ENCODE results near the gene BCL2L13. TPM values are rescaled to one million over a fixed set of nuclear protein-coding genes. Genes with fewer than 3 reads are reported as not detected.

BCL2L13 gene
- total RNA-seq, 2 experiments from 2014 or later = 23.5 to 24.9 TPM

DNA sequence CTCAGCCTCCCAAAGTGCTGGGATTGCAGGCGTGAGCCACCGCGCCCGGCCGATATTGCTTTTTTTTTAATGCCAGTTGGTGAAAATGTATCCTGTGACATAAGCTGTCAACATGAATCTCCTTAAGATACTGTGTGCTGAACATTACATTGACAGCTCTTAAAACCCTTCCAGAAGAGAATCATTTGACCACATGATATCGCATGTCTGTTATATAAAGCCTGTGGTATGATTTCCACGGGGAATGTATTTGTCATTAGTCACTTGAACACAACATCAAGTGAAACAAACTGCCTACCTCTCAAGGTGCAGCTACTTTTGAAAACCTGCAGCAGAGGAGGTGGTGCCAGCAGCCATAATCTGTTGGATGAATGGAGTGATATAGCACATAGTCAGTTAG is 67.0 kb downstream of the BCL2L13 start:
- no peak for DNase-seq
- Mint-ChIP-seq H3K27ac (no peak overlapping the region), H3K27me3 (no peaks in the 10 kb centered on the region), H3K4me3 (no peak overlapping the region), H3K9me3 (no peaks in the 10 kb centered on the region), H3K36me3 (ENCODE audit: low read depth) (peaks cover 8% of the 10 kb centered on the region), H3K4me1 (peaks cover 17% of the 10 kb centered on the region)
- ChIA-PET CTCF (interaction anchor here (0.6 to 0.7 kb wide), 2 partner anchors 36 to 136 kb away, joined by 3 to 4 read pairs; no protein-coding TSS in a partner anchor), POLR2A (no interaction called here)

DNA sequence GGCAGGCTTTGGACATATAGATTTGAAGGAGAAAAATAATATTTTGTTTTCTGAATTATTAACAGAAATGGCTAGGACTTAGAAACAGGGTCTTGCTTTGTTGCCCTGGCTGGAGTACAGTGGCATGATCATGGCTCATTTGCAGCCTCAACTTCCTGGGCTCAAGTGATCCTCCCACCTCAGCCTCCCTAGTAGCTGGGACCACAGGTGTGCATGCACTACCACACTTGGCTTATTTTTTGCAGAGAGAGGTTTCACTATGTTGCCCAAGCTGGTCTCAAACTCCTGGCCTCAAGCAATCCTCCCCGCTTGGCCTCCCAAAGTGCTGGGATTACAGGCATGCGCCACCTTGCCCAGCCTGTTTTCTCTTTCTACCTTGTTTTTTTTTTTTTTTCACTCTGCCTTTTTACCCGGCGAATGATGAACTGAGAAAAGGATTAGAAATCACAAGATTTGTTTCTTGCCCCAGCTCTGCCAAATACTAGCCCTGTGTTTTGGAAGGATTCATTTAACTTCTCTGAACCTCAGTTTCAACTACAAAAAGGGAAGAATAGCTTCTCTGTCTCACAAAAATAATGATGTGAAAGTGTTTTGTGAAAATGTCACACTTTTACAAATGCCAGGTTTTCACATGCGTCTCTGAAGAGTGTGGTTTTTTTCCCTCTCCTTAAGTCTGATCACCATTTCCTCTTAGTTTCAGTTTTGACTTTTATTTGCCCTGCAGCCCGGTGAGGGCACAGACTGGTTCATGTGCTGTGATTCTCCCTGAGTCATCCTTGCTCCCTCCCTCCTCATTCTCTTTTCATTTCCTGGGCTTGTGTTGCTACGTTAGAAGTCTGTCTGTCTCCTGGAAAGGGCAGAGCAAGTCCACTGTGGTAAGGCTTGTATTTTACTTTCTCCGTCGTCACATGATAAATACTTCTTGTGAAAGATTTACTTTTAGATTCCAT is 67.7 kb downstream of the BCL2L13 start:
- Mint-ChIP-seq H3K4me1 (peaks cover 17% of the 10 kb centered on the region), H3K9me3 (no peaks in the 10 kb centered on the region), H3K36me3 (ENCODE audit: low read depth) (peaks cover 8% of the 10 kb centered on the region), H3K27ac (peak overlapping the region; percentile 89), H3K4me3 (peak overlapping the region; percentile 59), H3K27me3 (no peaks in the 10 kb centered on the region)
- ChIA-PET CTCF (interaction anchor here (0.6 kb wide), 1 partner anchor 9 kb away, joined by 4 read pairs; no protein-coding TSS in a partner anchor), POLR2A (no interaction called here)
- DNase-seq = peak; percentile 61

DNA sequence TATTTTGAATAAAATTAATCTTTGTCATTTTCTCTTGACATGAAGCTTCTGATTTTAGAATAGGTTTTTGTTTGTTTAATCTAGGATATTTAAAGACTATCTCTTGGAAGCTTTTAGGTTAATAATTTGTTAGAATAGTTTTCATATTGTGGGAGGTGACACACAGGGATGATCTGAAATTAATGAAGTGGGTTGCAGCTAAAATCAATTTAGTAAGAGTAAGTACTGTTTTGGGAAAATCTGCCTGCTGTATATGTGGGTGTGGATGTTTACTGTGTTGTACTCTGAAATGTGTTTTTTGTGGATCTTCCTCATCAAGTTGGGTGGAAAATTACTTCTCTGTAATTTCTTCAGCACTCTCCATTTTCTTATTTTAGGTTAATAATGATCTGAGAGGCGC is 68.4 kb downstream of the BCL2L13 start:
- Mint-ChIP-seq H3K4me3 (no peak overlapping the region), H3K4me1 (peaks cover 17% of the 10 kb centered on the region), H3K27ac (no peak overlapping the region), H3K27me3 (no peaks in the 10 kb centered on the region), H3K9me3 (no peaks in the 10 kb centered on the region), H3K36me3 (ENCODE audit: low read depth) (peaks cover 8% of the 10 kb centered on the region)
- POLR2A ChIA-PET = no interaction called here
- no peak for DNase-seq
- CTCF ChIA-PET = interaction anchor here (0.6 kb wide), 1 partner anchor 10 kb away, joined by 4 read pairs; no protein-coding TSS in a partner anchor

DNA sequence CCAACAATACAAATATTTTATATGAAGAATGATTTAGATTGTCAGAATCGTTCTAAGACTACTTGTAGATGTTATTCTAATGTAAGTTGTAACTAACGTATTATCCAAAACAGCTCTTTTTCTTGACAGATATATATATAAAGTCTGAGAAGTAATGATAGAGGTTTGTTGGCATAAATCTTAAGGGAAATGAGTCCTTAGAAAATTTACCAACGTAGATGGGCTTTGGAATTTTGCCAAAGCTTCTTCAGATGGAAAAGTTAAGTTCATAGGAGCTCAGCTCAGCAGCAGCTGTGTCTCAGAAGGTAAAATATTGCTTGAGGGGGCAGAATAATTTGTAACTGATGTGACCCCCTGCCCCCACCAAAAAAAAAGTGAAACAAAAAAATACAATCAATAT is 69.0 kb downstream of the BCL2L13 start:
- ChIA-PET POLR2A (no interaction called here), CTCF (no interaction called here)
- Mint-ChIP-seq H3K36me3 (ENCODE audit: low read depth) (peaks cover 8% of the 10 kb centered on the region), H3K4me1 (peaks cover 17% of the 10 kb centered on the region), H3K27me3 (no peaks in the 10 kb centered on the region), H3K9me3 (no peaks in the 10 kb centered on the region), H3K4me3 (no peak overlapping the region), H3K27ac (no peak overlapping the region)
- DNase-seq = no peak

DNA sequence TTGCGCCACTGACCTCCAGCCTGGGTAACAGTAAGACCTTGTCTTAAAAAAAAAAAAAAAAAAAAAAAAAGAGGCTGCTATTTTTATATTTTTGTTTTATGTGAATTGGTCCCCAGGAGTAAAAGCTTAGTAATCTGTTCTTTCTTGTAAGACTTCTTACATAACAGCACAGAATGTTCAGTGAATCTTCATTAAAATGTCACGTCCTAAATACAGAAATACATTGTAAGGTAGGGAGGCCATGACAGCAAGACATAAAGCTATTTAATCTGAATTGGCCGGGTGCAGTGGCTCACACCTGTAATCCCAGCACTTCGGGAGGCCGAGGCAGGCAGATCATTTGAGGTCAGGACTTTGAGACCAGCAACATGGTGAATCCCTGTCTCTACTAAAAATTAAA is 71.5 kb downstream of the BCL2L13 start:
- DNase-seq = no peak
- Mint-ChIP-seq H3K36me3 (ENCODE audit: low read depth) (peaks cover 4% of the 10 kb centered on the region), H3K27ac (no peak overlapping the region), H3K4me1 (peaks cover 17% of the 10 kb centered on the region), H3K9me3 (no peaks in the 10 kb centered on the region), H3K4me3 (no peak overlapping the region), H3K27me3 (no peaks in the 10 kb centered on the region)
- ChIA-PET CTCF (interaction anchor here (0.6 to 1.1 kb wide), 2 partner anchors 12 to 1353 kb away, joined by 3 to 4 read pairs; no protein-coding TSS in a partner anchor), POLR2A (no interaction called here)

DNA sequence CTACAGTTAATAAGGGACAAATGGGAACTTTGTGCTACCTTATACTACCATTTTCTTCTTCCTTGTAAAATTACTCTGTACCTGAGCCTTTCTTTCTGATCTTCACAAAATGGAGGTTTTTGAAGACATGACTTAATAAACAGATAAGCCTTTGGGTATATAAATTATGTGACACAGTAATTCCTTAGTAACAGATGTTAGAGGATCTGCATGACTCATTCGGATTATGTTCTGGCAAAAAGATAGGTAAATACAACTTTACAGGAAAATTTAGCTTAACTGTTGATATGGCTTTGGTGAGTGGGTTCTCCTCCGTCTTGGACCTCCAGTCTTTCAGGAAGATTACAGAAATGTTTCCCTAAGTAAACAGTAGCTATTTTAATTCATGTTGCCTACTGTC is 73.9 kb downstream of the BCL2L13 start:
- CTCF ChIA-PET = no interaction called here
- no peaks in the 10 kb centered on the region for H3K9me3 Mint-ChIP-seq
- DNase-seq = no peak
- H3K27me3 Mint-ChIP-seq = no peaks in the 10 kb centered on the region
- H3K4me1 Mint-ChIP-seq = peaks cover 1% of the 10 kb centered on the region
- H3K4me3 Mint-ChIP-seq = no peak overlapping the region
- no peak overlapping the region for H3K27ac Mint-ChIP-seq
- peaks cover 2% of the 10 kb centered on the region for H3K36me3 Mint-ChIP-seq (ENCODE audit: low read depth)
- POLR2A ChIA-PET = no interaction called here

DNA sequence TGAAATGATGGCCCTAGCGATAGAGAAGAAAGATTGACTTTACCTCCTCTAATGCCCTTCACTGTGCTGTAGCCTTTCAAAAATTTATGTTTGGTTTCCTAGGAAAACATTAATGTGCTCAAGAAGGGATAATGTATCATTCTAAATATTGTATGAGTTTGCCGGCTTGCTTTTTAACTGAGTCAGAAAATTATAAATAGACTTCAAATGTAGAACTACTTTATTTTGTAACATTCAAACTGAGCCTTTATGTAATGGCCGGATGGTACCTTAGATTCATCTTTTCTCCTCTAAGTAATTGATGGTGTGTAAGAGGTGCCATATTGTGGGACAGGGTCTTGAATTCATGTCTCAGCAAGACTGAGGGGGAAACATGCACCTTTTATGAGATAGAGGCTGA is 78.0 kb downstream of the BCL2L13 start:
- CTCF ChIA-PET = no interaction called here
- Mint-ChIP-seq H3K4me1 (peaks cover 1% of the 10 kb centered on the region), H3K4me3 (no peak overlapping the region), H3K36me3 (ENCODE audit: low read depth) (no peaks in the 10 kb centered on the region), H3K9me3 (no peaks in the 10 kb centered on the region), H3K27me3 (no peaks in the 10 kb centered on the region), H3K27ac (no peak overlapping the region)
- no peak for DNase-seq
- POLR2A ChIA-PET = no interaction called here

DNA sequence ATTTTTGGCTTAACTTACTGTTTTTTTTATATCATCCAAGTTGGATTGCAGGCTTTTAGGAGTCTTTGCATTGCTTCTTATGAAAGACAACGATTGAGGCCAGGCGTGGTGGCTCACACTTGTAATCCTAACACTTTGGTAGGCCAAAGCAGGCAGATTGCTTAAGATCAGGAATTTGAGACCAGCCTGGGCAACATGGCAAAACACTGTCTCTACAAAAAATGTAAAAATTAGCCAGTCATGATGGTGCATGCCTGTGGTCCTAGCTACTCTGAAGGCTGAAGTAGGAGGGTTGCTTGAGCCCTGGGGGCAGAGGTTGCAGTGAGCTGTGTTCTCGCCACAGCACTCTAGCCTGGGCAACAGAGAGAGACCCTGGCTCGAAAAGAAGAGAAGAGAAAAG is 79.2 kb downstream of the BCL2L13 start:
- Mint-ChIP-seq H3K36me3 (ENCODE audit: low read depth) (no peaks in the 10 kb centered on the region), H3K4me1 (peaks cover 1% of the 10 kb centered on the region), H3K9me3 (no peaks in the 10 kb centered on the region), H3K4me3 (no peak overlapping the region), H3K27me3 (no peaks in the 10 kb centered on the region), H3K27ac (no peak overlapping the region)
- ChIA-PET POLR2A (no interaction called here), CTCF (no interaction called here)
- DNase-seq = no peak

DNA sequence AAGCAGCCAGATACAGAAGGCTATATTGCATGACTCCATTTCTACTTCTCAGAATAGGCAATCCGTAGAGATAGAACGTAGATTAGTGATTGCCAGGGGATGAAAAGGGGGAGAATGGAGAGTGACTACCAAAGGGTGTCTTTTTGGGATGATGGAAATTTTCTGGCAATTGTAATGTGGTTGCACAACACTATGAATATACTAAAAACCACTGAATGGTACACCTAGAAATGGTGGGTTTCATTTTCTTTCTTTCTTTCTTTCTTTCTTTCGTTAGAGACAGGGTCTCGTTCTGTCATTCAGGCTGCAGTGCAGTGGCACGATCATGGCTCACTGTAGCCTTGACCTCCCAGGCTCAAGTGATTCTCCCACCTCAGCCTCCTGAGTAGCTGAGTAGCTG is 81.4 kb downstream of the BCL2L13 start:
- Mint-ChIP-seq H3K27me3 (no peaks in the 10 kb centered on the region), H3K4me1 (peaks cover 1% of the 10 kb centered on the region)

DNA sequence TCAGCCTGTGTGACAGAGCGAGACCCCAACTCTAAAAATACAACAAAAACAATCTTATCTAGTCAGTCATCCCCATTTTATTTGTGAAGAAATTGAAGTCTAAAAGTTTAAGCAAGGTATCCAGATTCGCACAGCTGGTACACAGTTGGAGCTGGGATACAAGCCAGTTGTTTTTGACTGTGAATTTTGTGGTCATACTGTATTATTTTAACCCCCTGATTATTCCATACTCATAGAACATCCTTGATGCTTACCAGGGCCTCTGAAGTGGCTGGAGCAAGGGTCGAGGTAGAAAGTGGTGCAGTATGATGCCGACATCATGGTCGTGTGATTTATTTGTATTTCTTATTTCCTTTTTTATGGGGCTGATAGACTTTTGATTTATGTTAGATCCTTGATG is 85.7 kb downstream of the BCL2L13 start:
- CTCF ChIA-PET = interaction anchor here (1.4 kb wide), 1 partner anchor 14 kb away, joined by 3 read pairs; no protein-coding TSS in a partner anchor
- no peak for DNase-seq

More for the DNA sequence above, 81.4 kb downstream of the BCL2L13 start:
- H3K36me3 Mint-ChIP-seq (ENCODE audit: low read depth) = no peaks in the 10 kb centered on the region
- H3K4me3 Mint-ChIP-seq = no peak overlapping the region
- H3K9me3 Mint-ChIP-seq = no peaks in the 10 kb centered on the region
- DNase-seq = no peak
- ChIA-PET CTCF (interaction anchor here (0.6 kb wide), 1 partner anchor 1421 kb away, joined by 5 read pairs; no protein-coding TSS in a partner anchor), POLR2A (no interaction called here)
- H3K27ac Mint-ChIP-seq = no peak overlapping the region

DNA sequence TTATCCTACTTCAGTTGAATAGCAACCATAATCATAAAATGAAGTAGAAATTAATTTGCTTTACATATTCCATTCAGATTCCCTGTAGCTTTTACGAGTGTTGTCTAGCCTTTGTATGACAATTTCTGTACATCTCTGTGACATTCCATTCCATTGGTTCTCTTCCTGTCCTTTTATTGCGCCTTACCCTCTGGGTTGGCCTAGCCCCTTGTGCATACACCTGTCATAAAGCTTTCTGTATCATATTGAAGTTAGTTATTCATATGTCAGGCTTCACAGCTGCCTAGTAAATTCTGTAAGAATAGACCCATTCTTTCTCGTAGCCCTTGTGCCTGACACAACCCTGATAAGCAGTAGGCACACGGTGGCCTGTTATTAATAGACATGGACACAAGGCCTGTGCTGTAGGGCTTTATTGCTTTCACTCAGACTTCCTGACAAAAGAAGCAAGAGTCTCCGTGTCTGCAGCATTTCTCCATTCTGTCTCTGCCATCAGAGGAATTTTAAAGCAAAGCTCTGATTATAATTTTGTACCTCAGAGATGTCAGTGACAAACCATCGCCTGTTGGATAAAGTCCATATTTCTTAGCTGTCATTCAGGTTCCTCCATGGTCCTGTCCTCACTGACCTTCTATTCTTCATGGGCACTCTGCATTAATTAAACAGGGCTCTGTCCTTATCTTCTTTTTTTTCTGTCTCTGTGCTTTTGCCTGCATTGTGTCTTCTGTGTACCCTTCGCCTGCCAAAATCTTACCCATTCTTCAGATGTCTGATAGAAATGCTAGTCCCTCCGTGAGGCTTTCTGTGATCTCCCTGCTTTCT is 86.3 kb downstream of the BCL2L13 start:
- ChIA-PET CTCF (interaction anchor here (1.4 kb wide), 1 partner anchor 13 kb away, joined by 3 read pairs; no protein-coding TSS in a partner anchor), POLR2A (no interaction called here)
- Mint-ChIP-seq H3K27me3 (no peaks in the 10 kb centered on the region), H3K27ac (no peak overlapping the region), H3K4me3 (no peak overlapping the region), H3K36me3 (ENCODE audit: low read depth) (peaks cover 10% of the 10 kb centered on the region), H3K9me3 (no peaks in the 10 kb centered on the region), H3K4me1 (peaks cover 10% of the 10 kb centered on the region)
- no peak for DNase-seq

More for the DNA sequence above, 85.7 kb downstream of the BCL2L13 start:
- no peak overlapping the region for H3K27ac Mint-ChIP-seq
- H3K27me3 Mint-ChIP-seq = no peaks in the 10 kb centered on the region
- H3K4me1 Mint-ChIP-seq = peaks cover 10% of the 10 kb centered on the region
- H3K9me3 Mint-ChIP-seq = no peaks in the 10 kb centered on the region
- H3K4me3 Mint-ChIP-seq = no peak overlapping the region
- H3K36me3 Mint-ChIP-seq (ENCODE audit: low read depth) = peaks cover 10% of the 10 kb centered on the region
- POLR2A ChIA-PET = no interaction called here

DNA sequence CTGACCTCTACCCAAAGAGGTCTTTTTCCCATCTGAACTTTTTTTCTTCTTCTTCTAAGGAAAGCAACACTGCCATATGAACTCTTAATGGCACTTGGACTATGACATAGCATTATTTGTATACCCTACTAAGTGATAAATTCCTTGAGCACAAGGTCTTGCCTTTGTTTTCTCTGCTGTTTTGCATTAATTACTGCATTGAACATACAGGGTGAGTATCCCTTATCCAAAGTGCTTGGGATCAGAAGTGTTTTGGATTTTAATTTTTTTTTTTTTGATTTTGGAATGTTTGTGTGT is 86.9 kb downstream of the BCL2L13 start:
- Mint-ChIP-seq H3K9me3 (no peaks in the 10 kb centered on the region), H3K4me1 (peaks cover 10% of the 10 kb centered on the region), H3K4me3 (no peak overlapping the region), H3K36me3 (ENCODE audit: low read depth) (peaks cover 10% of the 10 kb centered on the region), H3K27ac (no peak overlapping the region), H3K27me3 (no peaks in the 10 kb centered on the region)
- no peak for DNase-seq
- ChIA-PET POLR2A (no interaction called here), CTCF (no interaction called here)
